PC-9 (cell line): ENCODE results near the gene PKD2. TPM values are rescaled to one million over a fixed set of nuclear protein-coding genes. Genes with fewer than 3 reads are reported as not detected.

Experiments
- BruUV-seq: library from RNA; stranded (reverse); fragments of 400-500 nt; replicated peaks from 2 replicates; lab custom pipeline; 2021; lab: Mats Ljungman, UMichigan
- CTCF ChIA-PET: fragments of 300-600 bp; sonication (Branson Sonifier 250); formaldehyde crosslinking; loops from one replicate; lab custom pipeline; 2022; ENCODE audit warnings: antibody characterized with exemption; lab: Charles Lee
- POLR2A ChIA-PET: fragments of 300-600 bp; sonication (Branson Sonifier 250); formaldehyde crosslinking; loops from one replicate; lab custom pipeline; 2022; ENCODE audit warnings: antibody characterized with exemption; ENCODE audit not compliant: unreplicated experiment; lab: Charles Lee
- DNase-seq, 2 experiments: peaks; one replicate each; pipeline versions ENCODE4 v3.0.0 to v3.0.0-alpha.2; 2015 to 2022; ENCODE audit warnings: mixed read lengths in 1 of 2
- H2AFZ ChIP-seq: fragments of 200-600 bp; sonication (generic); 2 replicates; pipeline ENCODE4 v1.8.1; 2017; ENCODE audit warnings: antibody characterized with exemption
- H3F3A ChIP-seq: fragments of 200-600 bp; sonication (generic); 2 replicates; pipeline ENCODE4 v1.8.1; 2017; ENCODE audit warnings: antibody characterized with exemption, mild to moderate bottlenecking, low read depth; ENCODE audit not compliant: insufficient read depth
- H3K27ac ChIP-seq: fragments of 200-600 bp; sonication (generic); 2 replicates; pipeline ENCODE4 v1.6.1; 2016; ENCODE audit warnings: mixed run types
- H3K27me3 ChIP-seq: fragments of 200-600 bp; sonication (generic); 2 replicates; pipeline ENCODE4 v1.6.1; 2016; ENCODE audit warnings: low read depth, mixed run types; ENCODE audit not compliant: insufficient read depth
- H3K36me3 ChIP-seq: fragments of 200-600 bp; sonication (generic); 2 replicates; pipeline ENCODE4 v1.6.1; 2016; ENCODE audit warnings: low read depth, mixed run types
- H3K4me1 ChIP-seq: fragments of 200-600 bp; sonication (generic); replicated peaks from 2 replicates; pipeline ENCODE4 v1.6.1; 2016; ENCODE audit warnings: mixed run types; ENCODE audit not compliant: insufficient read depth
- H3K4me2 ChIP-seq: fragments of 200-600 bp; sonication (generic); 2 replicates; pipeline ENCODE4 v1.6.1; 2017; ENCODE audit warnings: mixed run types
- H3K4me3 ChIP-seq: fragments of 200-600 bp; sonication (generic); 2 replicates; pipeline ENCODE4 v1.6.1; 2016; ENCODE audit warnings: mixed run types
- H3K79me2 ChIP-seq: fragments of 200-600 bp; sonication (generic); 2 replicates; pipeline ENCODE4 v1.6.1; 2017; ENCODE audit warnings: low read depth, mixed run types
- H3K9me2 ChIP-seq: fragments of 200-600 bp; sonication (generic); 2 replicates; pipeline ENCODE4 v1.8.1; 2017; ENCODE audit warnings: mild to moderate bottlenecking; ENCODE audit not compliant: insufficient read depth
- H3K9me3 ChIP-seq: fragments of 200-600 bp; sonication (generic); 2 replicates; pipeline ENCODE4 v1.8.1; 2016; ENCODE audit warnings: low read depth; ENCODE audit not compliant: insufficient read depth
- H4K20me1 ChIP-seq: fragments of 200-600 bp; sonication (generic); 2 replicates; pipeline ENCODE4 v1.8.1; 2017; ENCODE audit not compliant: insufficient read depth
- EZH2 ChIP-seq: fragments of 200-600 bp; sonication (generic); IDR thresholded peaks from 2 replicates; pipeline ENCODE4 v1.8.0; 2017; ENCODE audit warnings: antibody characterized with exemption, low read depth
- intact Hi-C: fragments of 100-400 bp; cut with micrococcal nuclease; formaldehyde crosslinking; loops from one replicate; pipeline ENCODE4 v1.10.0; 2022; ENCODE audit not compliant: unreplicated experiment
- total RNA-seq: library from RNA; stranded (reverse); gene quantifications from 2 replicates; pipeline ENCODE4 v1.2.3, GENCODE V29; 2021
- TF ChIP-seq, protein P1 (sequence below): fragments of 200-600 bp; sonication (generic); conservative IDR thresholded peaks from 2 replicates; pipeline ENCODE4 v1.6.1; 2017; ENCODE audit warnings: mixed run types, antibody characterized with exemption, mild to moderate bottlenecking, moderate library complexity

PKD2 gene
- total RNA-seq, 1 experiment from 2014 or later, result 10.2 TPM

DNA sequence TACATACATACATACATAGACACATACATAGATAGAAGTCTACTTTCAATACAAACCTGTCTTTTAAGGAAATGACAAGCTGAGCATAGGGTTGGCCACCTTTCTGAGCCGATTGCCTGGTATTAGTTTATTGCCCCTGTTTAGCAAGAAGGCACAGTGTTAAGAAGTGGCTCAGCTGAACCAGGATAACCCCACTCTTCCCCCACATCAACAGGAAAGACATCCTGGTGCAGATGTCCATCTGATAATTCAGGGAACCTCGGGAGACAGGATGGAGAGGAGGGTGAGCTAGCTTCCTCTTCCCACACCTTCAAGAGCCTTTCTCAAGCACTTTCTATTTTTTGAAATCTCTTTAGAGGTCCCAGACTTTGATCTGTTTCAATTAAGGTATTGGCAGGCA, 52.3 kb downstream of the PKD2 start:
- no peak for TF ChIP-seq EZH2
- TF ChIP-seq, protein P1, sequence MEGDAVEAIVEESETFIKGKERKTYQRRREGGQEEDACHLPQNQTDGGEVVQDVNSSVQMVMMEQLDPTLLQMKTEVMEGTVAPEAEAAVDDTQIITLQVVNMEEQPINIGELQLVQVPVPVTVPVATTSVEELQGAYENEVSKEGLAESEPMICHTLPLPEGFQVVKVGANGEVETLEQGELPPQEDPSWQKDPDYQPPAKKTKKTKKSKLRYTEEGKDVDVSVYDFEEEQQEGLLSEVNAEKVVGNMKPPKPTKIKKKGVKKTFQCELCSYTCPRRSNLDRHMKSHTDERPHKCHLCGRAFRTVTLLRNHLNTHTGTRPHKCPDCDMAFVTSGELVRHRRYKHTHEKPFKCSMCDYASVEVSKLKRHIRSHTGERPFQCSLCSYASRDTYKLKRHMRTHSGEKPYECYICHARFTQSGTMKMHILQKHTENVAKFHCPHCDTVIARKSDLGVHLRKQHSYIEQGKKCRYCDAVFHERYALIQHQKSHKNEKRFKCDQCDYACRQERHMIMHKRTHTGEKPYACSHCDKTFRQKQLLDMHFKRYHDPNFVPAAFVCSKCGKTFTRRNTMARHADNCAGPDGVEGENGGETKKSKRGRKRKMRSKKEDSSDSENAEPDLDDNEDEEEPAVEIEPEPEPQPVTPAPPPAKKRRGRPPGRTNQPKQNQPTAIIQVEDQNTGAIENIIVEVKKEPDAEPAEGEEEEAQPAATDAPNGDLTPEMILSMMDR, result no peak
- Histone ChIP-seq H4K20me1 (no peaks in the 10 kb centered on the region), H3F3A (no peaks in the 10 kb centered on the region), H2AFZ (no peak overlapping the region), H3K9me3 (no peaks in the 10 kb centered on the region), H3K27ac (no peak overlapping the region), H3K9me2 (no peaks in the 10 kb centered on the region), H3K4me2 (no peak overlapping the region), H3K4me1 (no peaks in the 10 kb centered on the region), H3K36me3 (no peaks in the 10 kb centered on the region), H3K79me2 (no peaks in the 10 kb centered on the region), H3K4me3 (no peak overlapping the region), H3K27me3 (no peaks in the 10 kb centered on the region)
- POLR2A ChIA-PET, result no interaction called here
- DNase-seq, result no peak
- intact Hi-C loops, result no loop called here
- BruUV-seq, result no TSS peak
- CTCF ChIA-PET, result no interaction called here

DNA sequence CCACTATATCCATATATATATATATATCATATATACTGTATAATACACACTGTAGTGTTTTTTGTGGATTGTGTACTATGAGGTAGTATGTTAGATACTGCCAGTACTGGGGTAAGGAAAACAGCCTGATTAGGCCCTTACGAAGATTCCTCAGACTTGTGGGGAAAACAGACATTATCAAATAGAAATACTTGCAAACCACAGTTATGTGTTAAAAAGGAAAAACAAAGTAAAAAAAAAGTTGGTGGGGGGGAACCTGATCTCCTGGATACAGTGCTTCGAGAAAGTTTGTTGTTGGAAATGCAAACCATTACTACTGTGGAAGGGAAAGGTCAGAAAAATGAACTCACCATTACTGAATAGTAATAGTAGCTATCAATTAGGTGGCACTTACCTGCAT, 53.0 kb downstream of the PKD2 start:
- Histone ChIP-seq H3K27me3 (no peaks in the 10 kb centered on the region), H3K9me3 (no peaks in the 10 kb centered on the region), H4K20me1 (no peaks in the 10 kb centered on the region), H3K27ac (no peak overlapping the region), H2AFZ (no peak overlapping the region), H3K4me3 (no peak overlapping the region), H3F3A (no peaks in the 10 kb centered on the region), H3K79me2 (no peaks in the 10 kb centered on the region), H3K9me2 (no peaks in the 10 kb centered on the region), H3K4me1 (no peaks in the 10 kb centered on the region), H3K36me3 (no peaks in the 10 kb centered on the region), H3K4me2 (no peak overlapping the region)
- TF ChIP-seq, protein P1, result no peak
- TF ChIP-seq EZH2, result no peak
- ChIA-PET CTCF (no interaction called here), POLR2A (no interaction called here)
- no peak for DNase-seq
- no TSS peak for BruUV-seq
- intact Hi-C loops, result no loop called here

DNA sequence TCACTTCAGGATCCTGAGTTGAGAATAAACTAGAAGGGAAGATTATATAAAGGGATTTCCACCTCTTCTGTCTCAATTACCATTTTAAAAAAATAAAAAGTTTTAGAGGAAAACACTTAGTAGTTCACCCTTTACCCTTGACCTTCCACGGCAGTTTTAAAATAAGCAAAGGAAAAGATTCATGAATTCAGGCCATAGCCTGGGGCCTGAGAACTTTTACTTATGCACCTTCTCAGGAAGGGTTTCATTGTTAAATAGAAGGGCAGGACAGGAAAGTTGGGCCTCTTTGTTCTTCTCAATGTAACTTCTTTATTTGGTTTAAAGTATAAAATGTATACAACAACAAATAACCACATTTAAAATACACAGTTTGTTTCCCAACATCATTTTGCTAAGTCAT, 54.9 kb downstream of the PKD2 start:
- Histone ChIP-seq H3F3A (no peaks in the 10 kb centered on the region), H3K4me1 (no peaks in the 10 kb centered on the region), H3K27ac (no peak overlapping the region), H3K4me2 (no peak overlapping the region), H3K79me2 (no peaks in the 10 kb centered on the region), H3K9me3 (no peaks in the 10 kb centered on the region), H2AFZ (no peak overlapping the region), H3K27me3 (no peaks in the 10 kb centered on the region), H3K9me2 (no peaks in the 10 kb centered on the region), H3K4me3 (no peak overlapping the region), H4K20me1 (no peaks in the 10 kb centered on the region), H3K36me3 (no peaks in the 10 kb centered on the region)
- intact Hi-C loops, result no loop called here
- POLR2A ChIA-PET, result no interaction called here
- no TSS peak for BruUV-seq
- DNase-seq, result no peak
- TF ChIP-seq, protein P1, result no peak
- TF ChIP-seq EZH2, result no peak
- CTCF ChIA-PET, result no interaction called here
